Erythroblast (primary cell): ENCODE measurements around the gene RAMACL.

Source experiments
- GATA1 ChIP-seq: IDR thresholded peaks from 2 replicates; pipeline ENCODE4 v1.6.1; 2011; ENCODE audit warnings: low read depth, mild to moderate bottlenecking, control low read depth, low read length, moderate library complexity
- POLR2A ChIP-seq: IDR thresholded peaks from 2 replicates; pipeline ENCODE4 v1.6.1; 2011; ENCODE audit warnings: mild to moderate bottlenecking, low read length

GRCh38 chr6:166543603-166544295 is 42.7 kb downstream of the RAMACL start:
- TF ChIP-seq POLR2A (no peak), GATA1 (no peak)
